T-helper 1 cell (primary cell): ENCODE measurements around the gene TBC1D16.

Experiments
- DNase-seq, 5 donors: peaks; one replicate each; pipeline ENCODE4 v3.0.0-alpha.2; 2012 to 2020

The TBC1D16 gene

DNA sequence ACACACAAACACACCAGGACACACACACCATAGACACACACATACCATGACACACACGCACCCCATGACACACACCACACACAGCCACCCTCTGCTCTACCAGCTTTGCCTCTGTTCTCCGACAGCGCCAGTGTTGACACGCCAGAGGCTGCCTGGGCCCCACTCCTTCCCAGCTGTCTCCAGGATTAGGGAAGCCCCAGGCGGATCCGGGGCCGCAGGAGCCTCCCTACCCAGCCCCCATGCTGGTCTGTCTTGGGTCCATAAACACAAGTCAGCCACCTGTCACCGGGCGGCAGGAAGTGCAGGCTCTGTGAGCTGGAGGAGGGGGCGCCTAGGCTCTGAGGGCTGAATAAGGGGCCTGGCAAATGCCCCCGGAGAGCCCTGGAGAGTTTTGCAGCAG, 10.5 kb downstream of the TBC1D16 start:
- no peak for DNase-seq

DNA sequence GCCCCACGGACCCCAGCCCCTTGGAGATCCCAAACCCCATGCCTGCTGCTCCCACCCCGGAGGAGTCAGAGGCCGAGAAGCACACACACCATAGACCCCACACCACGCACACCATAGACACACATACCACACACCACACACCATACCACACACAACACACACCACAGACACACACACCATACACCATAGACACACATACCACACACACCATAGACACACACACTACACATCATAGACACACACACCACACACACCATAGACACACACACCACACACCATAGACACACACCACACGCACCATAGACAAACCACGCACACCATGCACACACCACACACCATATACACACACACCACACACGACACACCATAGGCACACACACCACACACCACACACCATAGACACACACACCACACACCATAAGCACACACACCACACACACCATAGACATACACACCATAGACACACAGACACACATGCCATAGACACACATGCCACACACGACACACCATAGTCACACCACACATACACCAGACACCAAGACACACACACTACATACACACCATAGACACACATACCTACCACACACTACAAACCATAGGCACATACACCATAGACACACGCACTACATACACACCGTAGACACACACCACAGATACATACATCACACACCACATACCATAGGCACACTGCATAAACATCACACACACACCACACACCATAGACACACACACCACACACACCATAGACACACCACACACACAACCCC, 11.3 kb downstream of the TBC1D16 start:
- DNase-seq = no peak

DNA sequence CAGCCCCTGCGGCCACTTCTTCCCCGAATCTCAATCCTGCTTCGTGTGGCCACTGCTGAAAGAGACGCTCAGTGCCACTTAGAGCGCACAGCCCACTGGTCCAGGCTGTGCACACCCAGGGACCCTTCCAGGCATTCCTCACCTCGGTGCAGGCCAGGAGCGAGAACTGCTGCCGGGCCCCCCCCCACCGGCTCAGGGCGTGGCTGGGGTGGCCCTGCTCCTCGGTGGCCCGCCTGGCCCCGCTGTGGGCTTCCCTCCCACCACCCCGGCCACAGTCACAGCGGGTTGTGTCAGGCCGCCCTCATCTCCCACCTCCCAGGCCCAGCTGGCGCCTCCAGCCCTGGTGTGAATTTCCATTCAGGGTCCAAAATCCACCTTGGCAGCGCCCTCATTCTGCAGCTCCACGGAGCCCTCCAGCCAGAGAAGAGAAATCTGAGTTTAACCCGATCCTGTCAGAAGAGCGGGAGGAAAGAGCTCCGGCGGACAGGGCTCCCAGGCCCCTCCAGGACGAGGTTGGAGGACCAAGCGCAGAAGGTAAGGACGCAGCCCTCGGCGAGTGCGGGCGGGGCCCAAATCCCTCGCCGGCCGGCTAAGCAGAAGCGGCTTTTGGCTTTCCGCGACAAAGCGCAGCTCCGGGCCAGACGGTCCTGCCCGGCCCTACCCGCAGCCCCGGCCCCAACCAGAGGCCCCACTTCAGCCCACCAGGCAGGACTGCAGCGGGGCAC, 12.0 kb downstream of the TBC1D16 start:
- no peak for DNase-seq

DNA sequence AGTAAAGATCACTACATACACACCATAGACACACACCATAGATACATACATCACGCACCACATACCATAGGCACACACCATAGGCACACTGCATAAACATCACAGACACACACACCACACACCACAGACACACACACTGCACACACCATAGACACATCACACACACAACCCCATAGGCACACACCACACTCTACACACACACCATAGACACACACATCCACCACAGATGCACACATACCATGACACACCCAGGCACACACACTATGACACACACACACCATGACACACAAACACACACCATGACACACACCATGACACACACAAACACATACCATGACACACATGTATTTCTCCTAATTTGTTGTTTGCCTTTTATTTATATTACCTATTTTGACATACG, 14.1 kb downstream of the TBC1D16 start:
- DNase-seq = no peak

DNA sequence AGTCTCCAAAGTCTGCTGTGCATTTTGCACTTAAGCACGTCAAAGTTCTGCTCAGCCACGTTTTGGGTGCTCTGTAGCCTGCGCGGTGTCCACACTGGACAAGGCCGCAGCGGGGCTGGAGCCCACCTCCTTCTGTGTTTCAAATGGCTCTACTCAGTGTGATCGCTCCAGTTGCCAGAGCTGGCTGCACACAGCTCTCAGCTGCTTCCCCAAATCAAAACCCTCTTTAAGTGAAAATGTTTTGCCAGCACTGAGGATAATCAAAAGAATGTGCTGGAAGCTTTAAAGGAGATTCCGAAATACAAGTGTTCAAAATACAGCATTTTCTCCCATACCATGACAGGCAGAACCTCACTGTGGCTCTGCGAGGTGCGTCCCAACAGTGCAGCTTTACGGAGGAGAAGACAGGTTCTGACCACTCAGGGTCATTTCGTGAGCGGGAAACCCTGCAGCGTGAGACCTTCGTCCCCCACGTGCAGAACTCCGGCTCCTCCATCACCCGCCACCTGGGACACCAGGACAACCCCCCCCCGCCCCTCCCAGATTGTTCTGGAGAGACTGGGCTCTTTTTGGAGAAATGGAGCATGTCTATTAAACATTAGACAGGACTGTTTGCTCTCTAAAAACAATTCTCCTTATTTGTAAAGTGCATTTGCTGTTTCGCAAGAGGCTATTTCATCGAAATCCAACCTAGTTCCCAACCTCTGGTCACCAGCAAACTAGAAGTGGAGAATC, 16.6 kb downstream of the TBC1D16 start:
- DNase-seq = no peak

DNA sequence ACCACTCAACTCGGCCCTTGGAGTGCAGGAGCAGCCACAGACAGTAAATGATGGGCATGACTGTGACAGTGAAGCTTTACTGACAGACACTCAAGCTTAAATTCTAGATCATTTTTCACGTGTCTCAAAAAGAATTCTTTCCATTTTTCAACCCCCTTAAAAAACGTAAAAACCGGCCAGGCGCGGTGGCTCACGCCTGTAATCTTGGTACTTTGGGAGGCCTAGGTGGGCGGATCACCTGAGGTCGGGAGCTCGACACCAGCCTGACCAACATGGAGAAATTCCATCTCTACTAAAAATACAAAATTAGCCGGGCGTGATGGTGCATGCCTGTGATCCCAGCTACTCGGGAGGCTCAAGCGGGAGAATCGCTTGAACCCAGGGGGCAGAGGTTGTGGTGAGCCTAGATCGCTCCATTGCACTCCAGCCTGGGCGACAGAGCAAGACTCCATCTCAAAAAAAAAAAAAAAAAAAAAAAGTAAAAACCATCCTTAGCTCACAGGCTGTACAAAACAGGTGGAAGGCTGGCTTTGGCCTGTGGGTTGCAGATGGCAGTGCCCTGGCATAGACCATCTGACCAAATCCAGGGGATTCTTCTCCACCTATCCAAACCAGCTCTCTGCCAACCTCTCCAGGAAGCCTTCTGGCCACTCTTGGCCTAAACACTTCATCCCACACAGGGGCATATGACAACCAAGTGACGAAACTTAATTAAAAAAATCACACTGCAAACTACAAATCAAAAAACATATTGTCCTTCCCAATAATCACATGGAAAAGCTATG, 18.3 kb downstream of the TBC1D16 start:
- no peak for DNase-seq

DNA sequence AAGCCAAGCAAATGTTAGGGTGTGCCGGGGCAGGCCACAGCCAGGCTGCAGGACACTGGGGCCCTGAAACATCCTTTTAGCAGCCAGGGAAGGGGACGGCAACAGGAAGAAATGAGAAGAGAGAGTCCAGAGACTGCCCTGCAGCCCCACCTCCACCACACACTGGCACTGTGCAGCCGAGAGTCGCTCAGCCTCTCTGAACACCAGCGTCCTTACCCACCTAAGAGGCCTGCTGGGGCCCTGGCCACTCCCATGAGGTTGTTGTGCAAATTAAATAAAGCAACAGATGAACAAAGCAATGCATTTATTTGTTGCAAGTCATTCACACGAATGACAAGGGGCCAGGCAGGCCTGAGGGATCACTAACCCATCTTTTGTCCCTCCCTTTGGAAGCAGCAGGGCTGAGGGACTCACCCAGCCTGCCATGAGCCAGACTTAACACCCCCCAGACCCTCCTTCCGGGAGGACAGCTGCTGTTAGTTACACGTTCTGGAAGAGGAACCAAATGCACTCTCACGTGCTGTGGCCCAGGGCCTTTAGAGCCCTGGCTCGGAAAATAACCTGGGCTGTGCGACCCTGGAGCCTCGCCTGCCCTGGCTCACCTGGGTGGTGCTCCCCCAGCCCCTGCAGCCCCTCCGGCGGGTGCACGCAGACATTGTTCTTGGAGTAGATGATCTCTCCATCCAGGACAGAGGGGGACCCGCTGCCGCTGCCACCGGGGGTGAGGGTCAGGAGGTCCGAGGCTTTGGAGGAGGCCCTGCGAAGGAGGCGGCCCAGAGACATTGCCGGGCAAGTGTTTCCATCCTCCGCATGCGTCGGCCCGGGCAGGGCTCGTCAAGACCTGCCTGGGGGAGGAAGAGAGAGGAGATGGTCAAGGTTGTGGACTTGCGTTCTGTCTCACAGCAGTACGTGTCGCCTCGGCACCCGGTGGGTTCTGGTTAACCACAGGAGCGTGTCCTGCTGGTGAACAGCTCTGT, 22.6 kb downstream of the TBC1D16 start:
- DNase-seq = no peak

DNA sequence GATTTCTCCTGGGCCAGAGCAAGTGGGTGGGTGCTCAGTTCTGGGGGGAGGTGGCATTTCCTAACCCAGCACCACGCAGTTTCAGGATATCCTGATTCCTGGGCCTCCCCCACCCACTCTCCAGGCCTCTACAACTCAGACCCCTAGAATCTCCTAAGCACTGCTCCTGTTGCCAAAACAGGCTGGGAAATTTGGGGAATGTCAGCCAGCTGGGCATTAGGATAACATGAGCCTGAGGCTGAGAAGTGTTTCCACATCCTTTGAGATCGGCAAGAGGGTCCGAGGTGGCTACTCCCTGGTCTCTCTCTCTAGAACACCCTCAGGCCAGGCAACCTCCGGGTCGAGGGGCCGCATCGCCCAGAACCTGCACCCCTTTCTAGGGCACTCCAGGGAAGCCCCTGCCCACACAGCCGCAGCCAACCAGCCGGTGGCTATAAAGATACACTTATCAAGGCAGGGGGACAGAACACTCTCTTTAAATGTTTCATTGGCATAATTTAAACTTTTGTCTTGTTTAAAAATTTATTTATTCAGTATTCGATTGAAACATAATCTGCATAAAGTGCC, 23.6 kb downstream of the TBC1D16 start:
- DNase-seq = no peak

DNA sequence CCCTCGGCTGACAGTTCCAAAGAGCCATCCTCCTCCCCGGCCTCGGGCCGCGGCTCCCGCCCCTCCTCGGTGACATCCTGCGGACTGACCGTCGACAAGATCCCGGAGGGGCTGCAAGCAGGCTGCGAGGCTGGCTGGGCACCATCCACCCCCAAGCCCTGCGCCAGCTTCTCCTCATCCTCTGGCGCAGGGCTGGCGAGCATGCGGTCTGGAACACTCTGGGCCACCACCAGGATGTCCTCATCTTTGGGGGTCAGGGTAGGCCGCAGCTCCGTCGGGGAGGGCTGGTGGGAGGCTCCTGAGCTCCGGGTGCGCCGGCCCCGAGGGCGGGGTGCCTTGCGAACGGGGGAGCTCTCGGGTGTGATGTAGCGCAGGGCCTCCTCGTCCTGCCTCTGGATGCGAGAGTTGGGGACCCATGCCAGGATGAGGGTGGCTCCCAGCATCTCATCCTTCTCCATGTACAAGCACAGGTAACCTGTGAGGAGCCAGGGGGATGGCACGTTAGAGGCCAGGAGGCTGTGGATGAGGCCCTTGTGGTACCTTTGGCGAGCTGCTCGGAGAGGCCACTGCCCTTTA, 25.3 kb downstream of the TBC1D16 start:
- DNase-seq = no peak

DNA sequence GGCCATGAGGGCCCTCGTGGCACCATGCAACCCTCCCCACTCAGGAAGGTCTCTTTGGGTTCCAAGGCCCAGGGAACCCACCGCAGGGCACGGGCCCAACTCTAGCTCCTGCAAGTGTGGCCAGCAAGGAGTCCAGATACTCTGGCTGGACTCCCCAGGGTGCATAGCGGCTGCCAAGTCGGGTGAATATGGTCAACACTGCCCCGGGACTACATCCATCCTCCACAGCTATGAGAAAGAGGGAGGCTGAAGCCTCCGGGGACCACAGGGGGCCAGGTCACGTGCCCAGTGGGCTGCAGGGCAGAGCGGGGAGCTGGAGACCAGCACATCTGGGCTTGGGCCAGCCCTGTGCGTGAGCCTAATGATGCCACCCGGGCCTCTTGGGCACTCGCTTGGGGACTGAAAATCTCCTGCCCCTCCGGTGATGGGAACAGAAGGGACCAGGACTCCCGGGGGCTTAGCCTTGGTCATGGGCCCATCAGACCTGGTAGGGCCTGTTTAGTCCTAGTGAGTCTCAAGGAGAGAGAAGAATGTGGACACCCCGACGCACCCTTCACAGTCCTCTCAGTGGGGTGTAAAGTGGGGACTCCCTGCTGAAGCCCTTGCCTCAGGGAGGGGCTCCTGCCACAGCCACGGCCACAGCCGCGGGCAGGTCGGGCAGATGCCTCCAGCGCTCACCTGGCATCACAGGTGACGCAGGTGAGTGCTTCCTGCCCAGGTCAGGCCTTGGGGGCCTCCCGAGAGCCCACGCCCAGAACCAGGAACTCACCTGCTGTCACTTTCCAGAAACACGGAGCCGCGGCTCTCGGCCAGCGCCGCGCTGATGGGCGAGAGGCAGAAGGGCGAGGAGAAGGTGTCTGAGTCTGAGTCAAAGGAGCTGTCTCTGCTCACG, 26.0 kb downstream of the TBC1D16 start:
- DNase-seq = no peak

DNA sequence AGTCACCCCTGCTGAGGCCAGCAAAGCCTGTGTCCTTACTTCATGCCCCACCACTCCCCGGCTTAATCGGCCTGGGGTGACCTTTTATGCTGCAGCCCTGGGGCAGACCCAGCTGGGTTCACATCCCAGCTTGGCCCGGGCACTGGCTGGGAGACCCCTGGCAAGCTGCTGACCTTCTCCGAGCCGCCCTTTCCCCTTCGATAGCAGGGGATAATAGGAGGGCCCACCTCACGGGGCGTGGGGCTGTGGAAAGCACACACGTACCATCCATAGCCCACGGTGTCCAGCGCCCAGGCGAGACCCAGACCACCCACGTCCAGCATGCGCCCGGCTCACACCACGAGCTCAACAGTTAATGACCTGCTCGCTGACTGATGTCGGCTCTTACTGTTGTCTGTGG, 26.8 kb downstream of the TBC1D16 start:
- DNase-seq = no peak

DNA sequence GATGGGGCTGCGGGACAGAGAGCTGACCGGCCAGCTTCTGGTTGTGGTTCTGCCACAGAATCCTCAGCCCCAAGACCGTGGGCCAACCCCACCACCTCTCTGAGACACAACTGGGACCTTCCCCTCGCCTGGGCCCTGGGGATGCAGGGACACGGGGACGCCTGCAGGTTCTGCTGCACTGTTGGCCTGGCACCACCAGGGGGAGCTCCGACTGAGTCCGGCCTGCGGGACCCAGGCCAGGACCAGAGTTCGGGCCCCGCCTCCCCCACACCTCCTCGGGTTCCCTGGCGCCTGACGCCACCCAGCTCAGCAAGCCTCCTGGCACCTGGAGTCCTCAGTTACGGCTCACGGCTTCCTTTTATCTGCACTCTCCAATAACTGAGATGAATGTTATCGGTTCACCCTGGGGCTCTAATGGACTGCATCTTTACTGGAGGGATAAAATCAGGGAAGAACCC, 27.3 kb downstream of the TBC1D16 start:
- DNase-seq = peak; percentile 40 to 67 (median 59)

DNA sequence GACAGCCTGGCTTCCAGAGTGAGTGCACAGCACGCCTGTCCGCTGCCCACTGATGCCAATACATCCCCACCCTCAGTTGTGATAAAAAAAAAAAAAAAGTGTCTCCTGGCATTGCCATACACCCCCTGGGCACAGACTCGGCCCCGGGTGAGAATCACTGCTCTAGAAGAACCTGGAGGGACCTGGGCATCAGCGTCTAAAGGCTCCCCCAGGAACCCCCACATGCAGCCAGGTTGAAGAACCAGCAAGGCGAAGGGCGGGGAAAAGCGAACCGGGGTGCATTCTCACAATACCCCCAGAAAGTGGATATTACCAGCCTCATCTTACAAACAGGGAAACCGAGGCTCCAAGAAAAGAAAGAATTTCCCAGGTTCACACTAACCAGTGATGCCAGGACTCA, 27.7 kb downstream of the TBC1D16 start:
- no peak for DNase-seq

DNA sequence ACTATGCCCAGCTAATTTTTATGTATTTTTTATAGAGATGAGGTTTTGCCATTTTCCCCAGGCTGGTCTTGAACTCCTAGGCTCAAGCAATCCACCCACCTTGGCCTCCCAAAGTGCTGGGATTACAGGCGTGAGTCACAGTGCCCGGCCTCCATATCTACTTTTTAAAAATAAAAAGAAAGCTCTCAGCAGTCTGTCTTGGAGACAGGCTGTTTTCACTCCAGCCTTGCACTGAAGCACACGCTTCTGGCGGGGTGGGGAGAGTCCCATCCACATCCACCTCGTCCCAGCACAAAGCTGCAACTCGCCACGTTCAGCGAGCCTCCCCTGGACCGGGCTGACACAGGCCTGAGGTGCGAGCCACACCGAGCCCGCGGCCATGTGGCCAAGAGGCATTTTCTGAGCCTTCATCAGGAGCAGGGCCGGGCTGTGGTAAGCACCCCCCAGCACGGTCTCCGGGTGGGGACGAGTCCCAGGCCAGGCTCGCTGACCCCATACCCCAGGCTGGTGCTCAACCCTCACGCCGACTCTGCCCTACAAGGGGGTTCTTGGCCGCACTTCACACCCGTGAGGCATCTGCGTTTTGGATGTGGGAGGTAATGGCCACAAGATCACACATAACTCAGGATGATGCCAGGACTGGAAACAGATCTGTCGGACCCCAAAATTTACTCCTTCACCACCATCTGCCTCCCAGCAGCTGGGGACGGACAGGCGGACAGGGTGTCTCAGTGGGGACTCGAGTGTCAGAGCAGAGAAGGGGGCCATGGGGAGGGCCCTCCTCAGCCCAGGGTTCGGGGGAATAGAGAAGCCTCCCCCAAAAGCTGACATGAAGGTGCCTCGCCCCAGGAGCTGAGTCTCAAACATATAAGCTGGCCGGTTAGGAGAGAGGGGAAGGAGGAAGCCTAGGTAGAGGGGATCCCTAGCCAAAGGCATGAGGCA, 28.6 kb downstream of the TBC1D16 start:
- DNase-seq = no peak

DNA sequence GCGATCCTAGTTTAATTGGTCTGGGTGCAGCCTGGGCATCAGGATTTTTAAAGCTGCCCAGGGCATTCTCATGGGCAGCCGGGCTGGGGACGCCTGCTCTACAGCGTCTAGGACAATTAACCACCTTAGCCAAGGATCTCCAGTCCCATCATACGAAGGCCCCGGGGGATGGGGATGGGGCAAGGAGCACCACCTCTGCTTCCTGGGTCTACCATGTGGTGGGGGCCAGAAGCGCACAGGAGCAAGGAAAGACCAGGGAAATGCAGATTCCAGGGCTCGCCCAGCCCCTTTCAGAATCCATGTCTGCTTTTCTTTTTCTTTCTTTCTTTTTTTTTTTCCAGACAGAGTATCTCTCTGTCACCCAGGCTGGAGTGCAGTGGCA, 29.3 kb downstream of the TBC1D16 start:
- DNase-seq = no peak

DNA sequence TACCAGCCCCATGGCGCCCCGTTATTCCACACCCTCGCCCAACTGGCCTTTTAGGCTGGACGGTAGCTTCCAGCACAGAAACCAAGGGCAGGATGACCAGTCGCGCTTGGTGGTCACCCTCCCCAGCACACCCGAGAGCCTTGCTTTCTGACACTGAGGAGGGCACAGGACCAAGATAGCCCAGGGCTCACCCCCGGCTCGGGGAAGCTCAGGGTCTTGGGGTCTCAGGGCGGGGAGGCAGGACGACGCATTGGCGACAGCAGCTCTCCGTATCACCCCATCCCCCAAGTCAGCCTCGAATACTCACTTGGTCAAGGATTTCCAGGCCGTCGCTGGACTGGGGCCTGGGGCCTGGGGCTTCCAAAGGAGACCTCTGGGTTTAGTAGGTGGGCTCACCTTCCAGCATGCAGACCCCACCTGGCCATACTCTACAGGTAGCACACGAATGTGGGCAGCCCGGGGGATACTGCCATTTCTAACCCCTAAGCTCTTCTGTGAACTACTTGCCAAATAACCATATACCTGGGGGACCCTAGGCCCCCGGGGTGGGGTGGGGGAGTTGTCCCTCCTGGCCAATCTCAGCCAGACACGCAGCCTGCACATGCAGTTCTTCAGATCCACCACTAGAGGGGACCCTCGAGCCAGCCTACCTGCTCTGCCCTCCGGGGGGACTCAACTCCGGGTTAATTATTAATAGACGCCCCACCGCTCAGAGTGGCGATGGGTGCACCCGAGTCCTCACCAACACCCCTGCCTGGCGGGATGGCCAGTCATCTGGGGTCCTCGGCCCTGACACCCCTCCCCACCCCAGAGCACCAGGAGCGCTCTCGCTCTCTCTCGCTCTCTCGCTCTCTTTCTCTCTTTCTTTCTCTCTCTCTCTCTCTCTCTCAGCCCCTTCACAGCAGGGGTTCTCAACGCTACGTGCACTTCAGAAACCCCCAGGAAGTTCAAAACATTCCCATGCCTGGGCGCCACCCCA, 30.0 kb downstream of the TBC1D16 start:
- peak in 4 of 5 donors; percentile 39 to 54 (median 50) for DNase-seq

DNA sequence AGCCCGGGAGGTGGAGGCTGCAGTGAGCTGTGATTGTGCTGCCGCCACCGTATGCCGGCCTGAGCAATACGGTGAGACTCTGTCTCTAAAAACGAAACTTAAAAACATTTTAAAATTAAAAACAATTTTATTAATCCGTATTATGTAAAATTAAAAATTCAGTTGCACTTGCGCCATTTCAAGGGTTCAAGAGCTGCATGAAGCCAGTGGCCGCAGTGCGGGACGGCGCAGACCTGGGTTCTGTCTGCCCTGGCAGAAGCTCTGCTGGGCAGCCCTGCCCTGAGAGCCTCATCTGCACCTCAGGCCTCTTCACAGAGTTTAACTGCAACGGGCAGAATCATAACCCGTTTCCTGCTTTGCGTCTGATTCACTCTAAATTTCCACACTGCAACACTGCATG, 31.7 kb downstream of the TBC1D16 start:
- no peak for DNase-seq
